HL-60 (cell line): ENCODE results near the gene BTG4.

Experiments
- CTCF ChIP-seq: IDR thresholded peaks from one replicate; pipeline ENCODE4 v1.5.1; 2011; ENCODE audit warnings: low read length, control low read depth, inconsistent platforms; ENCODE audit not compliant: insufficient read depth
- GABPA ChIP-seq: IDR thresholded peaks from 2 replicates; pipeline ENCODE4 v1.6.1; 2012; ENCODE audit warnings: low read depth
- POLR2AphosphoS5 ChIP-seq: IDR thresholded peaks from 2 replicates; pipeline ENCODE4 v1.6.1; 2012; ENCODE audit warnings: low read depth
- SPI1 ChIP-seq: IDR thresholded peaks from 2 replicates; pipeline ENCODE4 v1.6.1; 2012; ENCODE audit warnings: low read depth, mild to moderate bottlenecking, borderline replicate concordance
- TF ChIP-seq, protein P1 (sequence below): IDR thresholded peaks from 2 replicates; pipeline ENCODE4 v1.6.1; 2012; ENCODE audit warnings: low read depth; ENCODE audit not compliant: insufficient replicate concordance

GRCh38 chr11:111555255-111555654, 43.1 kb upstream of the BTG4 start:
- TF ChIP-seq CTCF (no peak), SPI1 (no peak), POLR2AphosphoS5 (no peak), GABPA (no peak)
- TF ChIP-seq, protein P1, sequence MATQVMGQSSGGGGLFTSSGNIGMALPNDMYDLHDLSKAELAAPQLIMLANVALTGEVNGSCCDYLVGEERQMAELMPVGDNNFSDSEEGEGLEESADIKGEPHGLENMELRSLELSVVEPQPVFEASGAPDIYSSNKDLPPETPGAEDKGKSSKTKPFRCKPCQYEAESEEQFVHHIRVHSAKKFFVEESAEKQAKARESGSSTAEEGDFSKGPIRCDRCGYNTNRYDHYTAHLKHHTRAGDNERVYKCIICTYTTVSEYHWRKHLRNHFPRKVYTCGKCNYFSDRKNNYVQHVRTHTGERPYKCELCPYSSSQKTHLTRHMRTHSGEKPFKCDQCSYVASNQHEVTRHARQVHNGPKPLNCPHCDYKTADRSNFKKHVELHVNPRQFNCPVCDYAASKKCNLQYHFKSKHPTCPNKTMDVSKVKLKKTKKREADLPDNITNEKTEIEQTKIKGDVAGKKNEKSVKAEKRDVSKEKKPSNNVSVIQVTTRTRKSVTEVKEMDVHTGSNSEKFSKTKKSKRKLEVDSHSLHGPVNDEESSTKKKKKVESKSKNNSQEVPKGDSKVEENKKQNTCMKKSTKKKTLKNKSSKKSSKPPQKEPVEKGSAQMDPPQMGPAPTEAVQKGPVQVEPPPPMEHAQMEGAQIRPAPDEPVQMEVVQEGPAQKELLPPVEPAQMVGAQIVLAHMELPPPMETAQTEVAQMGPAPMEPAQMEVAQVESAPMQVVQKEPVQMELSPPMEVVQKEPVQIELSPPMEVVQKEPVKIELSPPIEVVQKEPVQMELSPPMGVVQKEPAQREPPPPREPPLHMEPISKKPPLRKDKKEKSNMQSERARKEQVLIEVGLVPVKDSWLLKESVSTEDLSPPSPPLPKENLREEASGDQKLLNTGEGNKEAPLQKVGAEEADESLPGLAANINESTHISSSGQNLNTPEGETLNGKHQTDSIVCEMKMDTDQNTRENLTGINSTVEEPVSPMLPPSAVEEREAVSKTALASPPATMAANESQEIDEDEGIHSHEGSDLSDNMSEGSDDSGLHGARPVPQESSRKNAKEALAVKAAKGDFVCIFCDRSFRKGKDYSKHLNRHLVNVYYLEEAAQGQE, result no peak
